K562 (cell line): Measurements from ENCODE around the gene SPATA45. TPM values are rescaled to one million over a fixed set of nuclear protein-coding genes. Genes with fewer than 3 reads are reported as not detected.

Experiments
- ARID2 ChIP-seq: fragments of 450-650 bp; IDR thresholded peaks from 2 replicates; pipeline ENCODE4 v1.6.1; 2017; ENCODE audit warnings: antibody characterized with exemption, mild to moderate bottlenecking
- CHD1 ChIP-seq: fragments of 200-600 bp; sonication (generic); IDR thresholded peaks from one replicate; pipeline ENCODE4 v1.6.1; 2012; ENCODE audit warnings: mild to moderate bottlenecking, moderate library complexity, low read length, inconsistent platforms
- ERF ChIP-seq: fragments of 450-650 bp; formaldehyde crosslinking; IDR thresholded peaks from 2 replicates; pipeline ENCODE4 v1.4.0; 2020; ENCODE audit warnings: mild to moderate bottlenecking, mixed read lengths
- HDAC6 ChIP-seq: IDR thresholded peaks from 2 replicates; pipeline ENCODE4 v1.6.1; 2012; ENCODE audit warnings: low read depth, mild to moderate bottlenecking, control low read depth, inconsistent platforms, low read length, moderate library complexity
- MCM7 ChIP-seq, 2 experiments: fragments of 450-650 bp; IDR thresholded peaks; 2 replicates each; pipeline ENCODE4 v1.6.1; 2016 to 2018
- MED1 ChIP-seq: sonication (generic); formaldehyde crosslinking; IDR thresholded peaks from 2 replicates; pipeline ENCODE4 v1.8.1; 2023; ENCODE audit warnings: missing genetic modification reagents, borderline replicate concordance
- SMAD1 ChIP-seq: fragments of 150-350 bp; IDR thresholded peaks from 2 replicates; pipeline ENCODE4 v1.6.1; 2014; ENCODE audit warnings: low read length, low read depth; ENCODE audit not compliant: partially characterized antibody
- SNIP1 ChIP-seq: fragments of 450-650 bp; IDR thresholded peaks from 2 replicates; pipeline ENCODE4 v1.7.1; 2017; ENCODE audit warnings: low read depth, mild to moderate bottlenecking
- STAT5B ChIP-seq: fragments of 250-450 bp; sonication (Bioruptor Pico); IDR thresholded peaks from 2 replicates; pipeline ENCODE4 v1.8.0; 2021; ENCODE audit warnings: mild to moderate bottlenecking, inconsistent platforms
- U2AF1 ChIP-seq: fragments of 200-400 bp; formaldehyde crosslinking; optimal IDR thresholded peaks from 2 replicates; pipeline ENCODE3; 2017; ENCODE audit warnings: mild to moderate bottlenecking, low read depth, low read length, moderate library complexity
- ZNF561 ChIP-seq: fragments of 450-650 bp; formaldehyde crosslinking; conservative IDR thresholded peaks from 2 replicates; pipeline ENCODE4 v1.4.0; 2020; ENCODE audit warnings: mild to moderate bottlenecking, moderate library complexity
- polyA plus RNA-seq, 8 experiments: library from polyadenylated mRNA; depleted of rRNA in 4 of 8; stranded (reverse) in 5 of 8; unstranded in 3 of 8; fragments of >200 nt; fragmentation: Nextera tagmentation in 2 of 8; fragmentation: Illumina TruSeq in 1 of 8; extraction: Ambion mirVana in 2 of 8; extraction: Trizol in 1 of 8; gene quantifications; 2 replicates each; pipeline versions ENCODE4 v1.2.1 to v1.2.3, GENCODE V29; 2011 to 2014; ENCODE audit warnings: inconsistent platforms in 1 of 8, missing spikeins in 1 of 8
- total RNA-seq, 7 experiments: library from RNA; depleted of rRNA in 6 of 7; stranded (reverse); fragments of >200 nt in 6 of 7; fragmentation: Illumina TruSeq in 2 of 7; extraction: Trizol in 2 of 7; gene quantifications; 2 replicates each; pipeline versions ENCODE4 v1.2.1 to v1.2.3, GENCODE V29; 2011 to 2021; ENCODE audit warnings: low replicate concordance in 1 of 7
- TF ChIP-seq, protein P1 (sequence below), 2 experiments: fragments of 150-350 bp in 1 of 2; IDR thresholded peaks; 2 replicates each; pipeline ENCODE4 v1.6.1; 2012 to 2016; ENCODE audit warnings: low read depth in 2 of 2, low read length in 2 of 2, mild to moderate bottlenecking in 1 of 2, moderate library complexity in 1 of 2
- TF ChIP-seq, protein P2 (sequence below): sonication (generic); formaldehyde crosslinking; IDR thresholded peaks from 2 replicates; pipeline ENCODE4 v1.8.0; 2023; ENCODE audit warnings: mild to moderate bottlenecking, missing genetic modification reagents
- TF ChIP-seq, protein P3 (sequence below): fragments of 450-650 bp; conservative IDR thresholded peaks from 2 replicates; pipeline ENCODE4 v1.6.1; 2016; ENCODE audit warnings: missing genetic modification characterization, low read depth, mild to moderate bottlenecking, missing compliant biosample characterization, moderate library complexity
- TF ChIP-seq, protein P4 (sequence below): IDR thresholded peaks from 2 replicates; pipeline ENCODE4 v1.6.1; 2016; ENCODE audit warnings: missing genetic modification characterization, missing compliant biosample characterization
- TF ChIP-seq, protein P5 (sequence below): sonication (generic); formaldehyde crosslinking; IDR thresholded peaks from 2 replicates; pipeline ENCODE4 v1.8.1; 2023; ENCODE audit warnings: mild to moderate bottlenecking, missing genetic modification reagents

SPATA45 gene
- total and polyA plus RNA-seq, 9 of the 15 experiments (the other 6 are each of a cell fraction or from before 2014, with no cell fraction given) = 0.18 TPM; not detected in 8

DNA sequence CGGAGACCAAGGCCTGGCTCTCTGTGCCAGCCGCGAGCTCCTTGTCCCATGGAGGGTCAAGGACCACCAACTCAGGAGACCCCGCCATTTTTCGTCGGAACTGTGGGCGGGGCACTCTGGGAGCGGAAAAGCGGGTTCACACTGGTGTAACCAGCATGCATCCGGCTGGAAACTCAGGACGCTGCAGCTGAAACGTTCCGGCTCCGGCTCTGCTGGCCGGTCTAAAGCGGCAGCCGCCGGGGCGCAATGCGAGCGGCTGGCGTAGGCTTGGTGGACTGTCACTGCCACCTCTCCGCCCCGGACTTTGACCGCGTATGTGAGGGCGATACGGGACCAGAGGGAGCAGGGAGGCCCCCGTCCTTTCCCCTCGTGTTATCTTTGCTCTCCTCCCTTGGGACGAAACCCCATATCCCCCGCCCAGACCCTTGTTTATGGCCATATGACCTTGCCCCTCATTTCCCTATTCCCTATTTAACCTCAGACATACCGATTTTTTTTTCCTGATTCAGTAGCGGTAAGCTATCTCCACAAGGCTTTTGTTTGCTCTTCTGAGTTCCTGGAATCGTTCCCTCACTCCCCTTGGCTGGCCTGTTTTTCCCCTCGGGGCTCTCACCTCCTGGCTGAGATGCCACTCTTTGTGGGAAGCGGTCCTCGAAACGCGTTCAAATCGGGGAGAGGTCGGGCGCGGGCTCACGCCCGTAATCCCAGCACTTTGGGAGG is 55.6 kb downstream of the SPATA45 start, which contains the start of the genes NSL1 and TATDN3 (continued):
- TF ChIP-seq, protein P1, sequence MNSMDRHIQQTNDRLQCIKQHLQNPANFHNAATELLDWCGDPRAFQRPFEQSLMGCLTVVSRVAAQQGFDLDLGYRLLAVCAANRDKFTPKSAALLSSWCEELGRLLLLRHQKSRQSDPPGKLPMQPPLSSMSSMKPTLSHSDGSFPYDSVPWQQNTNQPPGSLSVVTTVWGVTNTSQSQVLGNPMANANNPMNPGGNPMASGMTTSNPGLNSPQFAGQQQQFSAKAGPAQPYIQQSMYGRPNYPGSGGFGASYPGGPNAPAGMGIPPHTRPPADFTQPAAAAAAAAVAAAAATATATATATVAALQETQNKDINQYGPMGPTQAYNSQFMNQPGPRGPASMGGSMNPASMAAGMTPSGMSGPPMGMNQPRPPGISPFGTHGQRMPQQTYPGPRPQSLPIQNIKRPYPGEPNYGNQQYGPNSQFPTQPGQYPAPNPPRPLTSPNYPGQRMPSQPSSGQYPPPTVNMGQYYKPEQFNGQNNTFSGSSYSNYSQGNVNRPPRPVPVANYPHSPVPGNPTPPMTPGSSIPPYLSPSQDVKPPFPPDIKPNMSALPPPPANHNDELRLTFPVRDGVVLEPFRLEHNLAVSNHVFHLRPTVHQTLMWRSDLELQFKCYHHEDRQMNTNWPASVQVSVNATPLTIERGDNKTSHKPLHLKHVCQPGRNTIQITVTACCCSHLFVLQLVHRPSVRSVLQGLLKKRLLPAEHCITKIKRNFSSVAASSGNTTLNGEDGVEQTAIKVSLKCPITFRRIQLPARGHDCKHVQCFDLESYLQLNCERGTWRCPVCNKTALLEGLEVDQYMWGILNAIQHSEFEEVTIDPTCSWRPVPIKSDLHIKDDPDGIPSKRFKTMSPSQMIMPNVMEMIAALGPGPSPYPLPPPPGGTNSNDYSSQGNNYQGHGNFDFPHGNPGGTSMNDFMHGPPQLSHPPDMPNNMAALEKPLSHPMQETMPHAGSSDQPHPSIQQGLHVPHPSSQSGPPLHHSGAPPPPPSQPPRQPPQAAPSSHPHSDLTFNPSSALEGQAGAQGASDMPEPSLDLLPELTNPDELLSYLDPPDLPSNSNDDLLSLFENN (IDR thresholded peaks at IDR 0.05; ENCODE audit: low read depth in 2 of 2, low read length in 2 of 2) = peak in 1 of 2 experiments; percentile 40; a peak in 1 of 4 replicates
- TF ChIP-seq, protein P2, sequence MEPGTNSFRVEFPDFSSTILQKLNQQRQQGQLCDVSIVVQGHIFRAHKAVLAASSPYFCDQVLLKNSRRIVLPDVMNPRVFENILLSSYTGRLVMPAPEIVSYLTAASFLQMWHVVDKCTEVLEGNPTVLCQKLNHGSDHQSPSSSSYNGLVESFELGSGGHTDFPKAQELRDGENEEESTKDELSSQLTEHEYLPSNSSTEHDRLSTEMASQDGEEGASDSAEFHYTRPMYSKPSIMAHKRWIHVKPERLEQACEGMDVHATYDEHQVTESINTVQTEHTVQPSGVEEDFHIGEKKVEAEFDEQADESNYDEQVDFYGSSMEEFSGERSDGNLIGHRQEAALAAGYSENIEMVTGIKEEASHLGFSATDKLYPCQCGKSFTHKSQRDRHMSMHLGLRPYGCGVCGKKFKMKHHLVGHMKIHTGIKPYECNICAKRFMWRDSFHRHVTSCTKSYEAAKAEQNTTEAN (CRISPR knock-in tag) = no peak; the same call in 1 of the 2 replicates
- TF ChIP-seq U2AF1 = no peak
- peak; percentile 86 for TF ChIP-seq SMAD1
- TF ChIP-seq, protein P3, sequence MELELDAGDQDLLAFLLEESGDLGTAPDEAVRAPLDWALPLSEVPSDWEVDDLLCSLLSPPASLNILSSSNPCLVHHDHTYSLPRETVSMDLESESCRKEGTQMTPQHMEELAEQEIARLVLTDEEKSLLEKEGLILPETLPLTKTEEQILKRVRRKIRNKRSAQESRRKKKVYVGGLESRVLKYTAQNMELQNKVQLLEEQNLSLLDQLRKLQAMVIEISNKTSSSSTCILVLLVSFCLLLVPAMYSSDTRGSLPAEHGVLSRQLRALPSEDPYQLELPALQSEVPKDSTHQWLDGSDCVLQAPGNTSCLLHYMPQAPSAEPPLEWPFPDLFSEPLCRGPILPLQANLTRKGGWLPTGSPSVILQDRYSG = no peak
- 0 out of 2 replicates have a peak, but pooled peaks have one; percentile 25 for TF ChIP-seq HDAC6
- TF ChIP-seq, protein P4, sequence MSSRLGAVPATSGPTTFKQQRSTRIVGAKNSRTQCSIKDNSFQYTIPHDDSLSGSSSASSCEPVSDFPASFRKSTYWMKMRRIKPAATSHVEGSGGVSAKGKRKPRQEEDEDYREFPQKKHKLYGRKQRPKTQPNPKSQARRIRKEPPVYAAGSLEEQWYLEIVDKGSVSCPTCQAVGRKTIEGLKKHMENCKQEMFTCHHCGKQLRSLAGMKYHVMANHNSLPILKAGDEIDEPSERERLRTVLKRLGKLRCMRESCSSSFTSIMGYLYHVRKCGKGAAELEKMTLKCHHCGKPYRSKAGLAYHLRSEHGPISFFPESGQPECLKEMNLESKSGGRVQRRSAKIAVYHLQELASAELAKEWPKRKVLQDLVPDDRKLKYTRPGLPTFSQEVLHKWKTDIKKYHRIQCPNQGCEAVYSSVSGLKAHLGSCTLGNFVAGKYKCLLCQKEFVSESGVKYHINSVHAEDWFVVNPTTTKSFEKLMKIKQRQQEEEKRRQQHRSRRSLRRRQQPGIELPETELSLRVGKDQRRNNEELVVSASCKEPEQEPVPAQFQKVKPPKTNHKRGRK (tag) = no peak
- no peak for TF ChIP-seq ZNF561 (CRISPR knock-in tag)
- no peak for TF ChIP-seq STAT5B (CRISPR knock-in tag)
- TF ChIP-seq, protein P5, sequence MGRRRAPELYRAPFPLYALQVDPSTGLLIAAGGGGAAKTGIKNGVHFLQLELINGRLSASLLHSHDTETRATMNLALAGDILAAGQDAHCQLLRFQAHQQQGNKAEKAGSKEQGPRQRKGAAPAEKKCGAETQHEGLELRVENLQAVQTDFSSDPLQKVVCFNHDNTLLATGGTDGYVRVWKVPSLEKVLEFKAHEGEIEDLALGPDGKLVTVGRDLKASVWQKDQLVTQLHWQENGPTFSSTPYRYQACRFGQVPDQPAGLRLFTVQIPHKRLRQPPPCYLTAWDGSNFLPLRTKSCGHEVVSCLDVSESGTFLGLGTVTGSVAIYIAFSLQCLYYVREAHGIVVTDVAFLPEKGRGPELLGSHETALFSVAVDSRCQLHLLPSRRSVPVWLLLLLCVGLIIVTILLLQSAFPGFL (CRISPR knock-in tag) = 0 out of 2 replicates have a peak, but pooled peaks have one; percentile 36
- TF ChIP-seq ERF (CRISPR knock-in tag) = peak; percentile 90; the same call in 1 of the 2 replicates
- no peak for TF ChIP-seq MED1
- TF ChIP-seq SNIP1 = no peak
- TF ChIP-seq CHD1 = peak; percentile 77
- TF ChIP-seq ARID2 = no peak
- no peak for TF ChIP-seq MCM7 (IDR thresholded peaks at IDR 0.05)
